ENCODE results near the gene JMJD7. TPM values are rescaled to one million over a fixed set of nuclear protein-coding genes. Genes with fewer than 3 reads are reported as not detected.

JMJD7 gene
- polyA plus RNA-seq, 2 of the 4 experiments (the other 2 are of a cell fraction) = 3.4 to 3.8 TPM

GRCh38 chr15:41874736-41875135 lies 46.8 kb downstream of the JMJD7 start:
- Histone ChIP-seq H3K4me1 (no peaks in the 10 kb centered on the region), H3K9me3 (no peaks in the 10 kb centered on the region), H3K27ac (no peak overlapping the region), H3K4me3 (no peak overlapping the region), H3K4me2 (no peak overlapping the region)
- TF ChIP-seq HEYL (CRISPR knock-in tag; IDR thresholded peaks at IDR 0.05) = no peak
- no peak for TF ChIP-seq CBX2 (IDR thresholded peaks at IDR 0.05; ENCODE audit: borderline replicate concordance, low read depth)
- ChIA-PET CTCF (interaction anchor here (0.9 to 2.7 kb wide), 3 partner anchors 13 to 102 kb away, joined by 3 to 7 read pairs (median 3); no protein-coding TSS in a partner anchor), POLR2A (no interaction called here)
- no peak for DNase-seq (ENCODE audit: low read depth in 1 of 2, low spot score in 1 of 2)
- WGBS (ENCODE audit: missing lambda C conversion rate) = 77% methylated on average over 9 of the region's 12 CpGs
- no peak for FAIRE-seq
- ATAC-seq = no peak

GRCh38 chr15:41876007-41876406 lies 48.1 kb downstream of the JMJD7 start:
- ChIA-PET CTCF (interaction anchor here (1.1 kb wide), 2 partner anchors 9 to 103 kb away, joined by 3 read pairs; no protein-coding TSS in a partner anchor), POLR2A (interaction anchor here (0.7 kb wide), 1 partner anchor 370 kb away, joined by 3 read pairs; no protein-coding TSS in a partner anchor)
- H3K4me1 ChIP-seq = no peaks in the 10 kb centered on the region
- FAIRE-seq (no peak), ATAC-seq (no peak), DNase-seq (ENCODE audit: low read depth in 1 of 2, low spot score in 1 of 2) (no peak)
- H3K27ac ChIP-seq = no peak overlapping the region
- H3K4me3 ChIP-seq = no peak overlapping the region
- no peak overlapping the region for H3K4me2 ChIP-seq
- H3K9me3 ChIP-seq = no peaks in the 10 kb centered on the region
- TF ChIP-seq RCOR1 (IDR thresholded peaks at IDR 0.05; ENCODE audit: low read depth, low read length) (no peak), GATA3 (IDR thresholded peaks at IDR 0.05; ENCODE audit: borderline replicate concordance) (no peak), EHF (CRISPR knock-in tag; IDR thresholded peaks at IDR 0.05) (no peak), EHMT2 (IDR thresholded peaks at IDR 0.05; ENCODE audit: low read depth) (no peak), POLR2A (IDR thresholded peaks at IDR 0.05; ENCODE audit: low read length) (no peak), KDM5A (IDR thresholded peaks at IDR 0.05) (no peak), HDAC2 (IDR thresholded peaks at IDR 0.05) (no peak), HOXA7 (CRISPR knock-in tag; IDR thresholded peaks at IDR 0.05) (no peak), HOXB5 (CRISPR knock-in tag; IDR thresholded peaks at IDR 0.05) (no peak), MYC (IDR thresholded peaks at IDR 0.05; ENCODE audit: borderline replicate concordance, low read length) (no peak), FOXS1 (CRISPR knock-in tag; IDR thresholded peaks at IDR 0.05) (no peak)
- TF ChIP-seq, protein P1, sequence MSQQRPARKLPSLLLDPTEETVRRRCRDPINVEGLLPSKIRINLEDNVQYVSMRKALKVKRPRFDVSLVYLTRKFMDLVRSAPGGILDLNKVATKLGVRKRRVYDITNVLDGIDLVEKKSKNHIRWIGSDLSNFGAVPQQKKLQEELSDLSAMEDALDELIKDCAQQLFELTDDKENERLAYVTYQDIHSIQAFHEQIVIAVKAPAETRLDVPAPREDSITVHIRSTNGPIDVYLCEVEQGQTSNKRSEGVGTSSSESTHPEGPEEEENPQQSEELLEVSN (IDR thresholded peaks at IDR 0.05; ENCODE audit: borderline replicate concordance, low read depth) = no peak
- WGBS (ENCODE audit: missing lambda C conversion rate) = 46% methylated on average over 7 of the region's 13 CpGs

DNA sequence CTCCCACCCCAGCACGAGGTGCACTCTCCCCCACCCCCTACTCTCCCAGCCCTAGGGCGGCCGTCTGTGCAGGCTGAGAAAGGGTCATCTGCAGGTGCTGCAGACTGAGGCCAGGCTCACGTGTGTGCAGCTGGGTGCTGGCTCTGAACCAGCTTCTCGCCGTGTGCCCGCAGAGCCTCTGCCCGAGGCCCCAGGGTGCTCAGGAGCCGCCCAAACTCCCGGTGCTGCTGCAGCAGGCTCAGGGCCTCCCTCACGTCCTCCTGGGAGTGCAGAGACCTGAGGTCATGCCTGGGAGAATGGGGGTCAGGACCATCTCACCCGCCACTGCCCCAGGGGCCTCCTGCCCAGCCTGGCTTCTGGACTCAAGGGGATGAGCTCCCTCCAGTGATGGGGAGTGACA lies 48.8 kb downstream of the JMJD7 start:
- H3K27ac ChIP-seq = no peak overlapping the region
- H3K9me3 ChIP-seq = no peaks in the 10 kb centered on the region
- DNase-seq (ENCODE audit: low read depth in 1 of 2, low spot score in 1 of 2) (no peak), ATAC-seq (no peak), FAIRE-seq (no peak)
- H3K4me1 ChIP-seq = no peaks in the 10 kb centered on the region
- no peak overlapping the region for H3K4me2 ChIP-seq
- no peak overlapping the region for H3K4me3 ChIP-seq
- no CpG with 5 or more reads among the region's 12 CpGs for WGBS (ENCODE audit: missing lambda C conversion rate)
- CTCF ChIA-PET = interaction anchor here (1.1 to 1.3 kb wide), 2 partner anchors 9 to 36 kb away, joined by 3 read pairs; no protein-coding TSS in a partner anchor
- POLR2A ChIA-PET = no interaction called here
- no peak for TF ChIP-seq SMC3 (IDR thresholded peaks at IDR 0.05)
- TF ChIP-seq CTCF (IDR thresholded peaks at IDR 0.05) = no peak
- TF ChIP-seq KDM5A (IDR thresholded peaks at IDR 0.05) = no peak
- TF ChIP-seq RARB (CRISPR knock-in tag; IDR thresholded peaks at IDR 0.05) = no peak
- no peak for TF ChIP-seq NFE2L2 (conservative IDR thresholded peaks at IDR 0.05; ENCODE audit: low read length)
- TF ChIP-seq CBX2 (IDR thresholded peaks at IDR 0.05; ENCODE audit: borderline replicate concordance, low read depth) = no peak
- no peak for TF ChIP-seq TP53 (CRISPR knock-in tag; IDR thresholded peaks at IDR 0.05)
- TF ChIP-seq MAFK (IDR thresholded peaks at IDR 0.05; ENCODE audit: partially characterized antibody) = no peak
- TF ChIP-seq ZC3H11A (IDR thresholded peaks at IDR 0.05) = no peak
- no peak for TF ChIP-seq BHLHE40 (IDR thresholded peaks at IDR 0.05; ENCODE audit: low read depth, low read length)
- TF ChIP-seq CEBPB (IDR thresholded peaks at IDR 0.05) = no peak
- TF ChIP-seq, protein P2, sequence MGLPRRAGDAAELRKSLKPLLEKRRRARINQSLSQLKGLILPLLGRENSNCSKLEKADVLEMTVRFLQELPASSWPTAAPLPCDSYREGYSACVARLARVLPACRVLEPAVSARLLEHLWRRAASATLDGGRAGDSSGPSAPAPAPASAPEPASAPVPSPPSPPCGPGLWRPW (IDR thresholded peaks at IDR 0.05) = no peak
- no peak for TF ChIP-seq HOXA7 (CRISPR knock-in tag; IDR thresholded peaks at IDR 0.05)
